GM12878 (cell line): ENCODE data around the gene SMG6. TPM values are rescaled to one million over a fixed set of nuclear protein-coding genes. Genes with fewer than 3 reads are reported as not detected.

ENCODE experiments used
- ATAC-seq: fragments of 200-7000 bp; cut with Tn5 transposase; 3 replicates; pipeline ENCODE4 v1.9.1; 2020; ENCODE audit warnings: mild to moderate bottlenecking, moderate library complexity
- BruUV-seq: library from RNA; stranded (reverse); fragments of 400-500 nt; replicated peaks from 2 replicates; lab custom pipeline; 2021; lab: Mats Ljungman, UMichigan
- CTCF ChIA-PET: fragments of 300-600 bp; sonication (Branson Sonifier 250); formaldehyde crosslinking; extraction: SDS; loops from one replicate; lab custom pipeline; 2021; ENCODE audit warnings: inconsistent platforms; lab: Yijun Ruan, JAX
- POLR2A ChIA-PET: fragments of 350-600 bp; formaldehyde crosslinking; extraction: SDS; loops from one replicate; lab custom pipeline; 2021; ENCODE audit warnings: inconsistent platforms; lab: Charles Lee
- RAD21 ChIA-PET: fragments of 300-600 bp; sonication (Branson Sonifier 250); formaldehyde crosslinking; loops from one replicate; lab custom pipeline; 2023; ENCODE audit warnings: antibody characterized with exemption; ENCODE audit not compliant: unreplicated experiment; lab: Charles Lee
- SMC1A ChIA-PET: fragments of 300-600 bp; sonication (Branson Sonifier 250); formaldehyde crosslinking; loops from one replicate; lab custom pipeline; 2023; ENCODE audit not compliant: unreplicated experiment, uncharacterized antibody; lab: Charles Lee
- DNase-seq: peaks from one replicate; pipeline ENCODE4 v3.0.0-alpha.2; 2011; ENCODE audit warnings: low read depth, low spot score
- FAIRE-seq: peaks from 3 replicates; lab custom pipeline; 2011; peaks lifted over from hg19 to GRCh38; lab: Jason Lieb, UNC
- H2AFZ ChIP-seq: 2 replicates; pipeline ENCODE4 v1.6.0; 2011; ENCODE audit warnings: low read depth, low read length, control low read depth; ENCODE audit not compliant: control insufficient read depth
- H3K27ac ChIP-seq: 2 replicates; pipeline ENCODE4 v1.5.1; 2011; ENCODE audit warnings: control low read depth; ENCODE audit not compliant: control insufficient read depth, insufficient read depth
- H3K27me3 ChIP-seq, 2 experiments: replicated peaks in 1 of 2; 2 replicates each; pipeline versions ENCODE4 v1.6.0 to v1.6.1; 2011; ENCODE audit warnings: low read length in 1 of 2; ENCODE audit not compliant: control insufficient read depth in 2 of 2, insufficient read depth in 2 of 2
- H3K36me3 ChIP-seq, 2 experiments: 2 replicates each; pipeline ENCODE4 v1.5.1; 2011; ENCODE audit warnings: low read length in 1 of 2; ENCODE audit not compliant: control insufficient read depth in 2 of 2, insufficient read depth in 2 of 2
- H3K4me1 ChIP-seq: 2 replicates; pipeline ENCODE4 v1.6.1; 2011; ENCODE audit warnings: mild to moderate bottlenecking, low read length, moderate library complexity, mixed read lengths; ENCODE audit not compliant: control insufficient read depth, insufficient read depth
- H3K4me2 ChIP-seq: 2 replicates; pipeline ENCODE4 v1.6.0; 2011; ENCODE audit warnings: control low read depth; ENCODE audit not compliant: control insufficient read depth, insufficient read depth
- H3K4me3 ChIP-seq: fragments of 200-600 bp; sonication (generic); 2 replicates; pipeline ENCODE4 v1.5.1; 2016
- H3K79me2 ChIP-seq: 2 replicates; pipeline ENCODE4 v1.6.0; 2011; ENCODE audit warnings: low read length; ENCODE audit not compliant: control insufficient read depth, insufficient read depth
- H3K9ac ChIP-seq: 2 replicates; pipeline ENCODE4 v1.8.0; 2011; ENCODE audit warnings: low read length, control low read depth, mixed read lengths; ENCODE audit not compliant: control insufficient read depth, insufficient read depth
- H3K9me3 ChIP-seq: replicated peaks from 3 replicates; pipeline ENCODE4 v1.5.1; 2011; ENCODE audit warnings: mild to moderate bottlenecking, low read length; ENCODE audit not compliant: control insufficient read depth, insufficient read depth
- H4K20me1 ChIP-seq: 2 replicates; pipeline ENCODE4 v1.6.0; 2011; ENCODE audit not compliant: control insufficient read depth, insufficient read depth
- ATF7 ChIP-seq: fragments of 450-650 bp; IDR thresholded peaks from 2 replicates; pipeline ENCODE4 v1.6.1; 2016; ENCODE audit warnings: low read depth, mild to moderate bottlenecking
- BCL11A ChIP-seq: IDR thresholded peaks from 2 replicates; pipeline ENCODE4 v1.6.1; 2011; ENCODE audit warnings: low read depth, low read length
- ESRRA ChIP-seq: IDR thresholded peaks from 2 replicates; pipeline ENCODE4 v1.6.1; 2012; ENCODE audit warnings: mild to moderate bottlenecking, low read length, improper control_type of control experiment
- IKZF2 ChIP-seq, 2 experiments: fragments of 450-650 bp; IDR thresholded peaks; 2 replicates each; pipeline ENCODE4 v1.6.1; 2017; ENCODE audit warnings: mild to moderate bottlenecking in 2 of 2, moderate library complexity in 2 of 2
- MEF2B ChIP-seq: fragments of 450-650 bp; IDR thresholded peaks from 2 replicates; pipeline ENCODE4 v1.6.1; 2018; ENCODE audit warnings: mild to moderate bottlenecking, moderate library complexity; ENCODE audit not compliant: partially characterized antibody, poor library complexity, severe bottlenecking
- MTA3 ChIP-seq: IDR thresholded peaks from 2 replicates; pipeline ENCODE4 v1.6.1; 2012; ENCODE audit warnings: low read length, inconsistent platforms, borderline replicate concordance
- NFYB ChIP-seq: IDR thresholded peaks from 2 replicates; pipeline ENCODE4 v1.6.1; 2011; ENCODE audit warnings: low read depth, mild to moderate bottlenecking, low read length, improper control_type of control experiment, moderate library complexity; ENCODE audit not compliant: insufficient read depth
- NRF1 ChIP-seq: conservative IDR thresholded peaks from 2 replicates; pipeline ENCODE4 v1.6.1; 2011; ENCODE audit warnings: mild to moderate bottlenecking, low read depth, low read length, improper control_type of control experiment
- PBX3 ChIP-seq: IDR thresholded peaks from 2 replicates; pipeline ENCODE4 v1.6.1; 2011; ENCODE audit warnings: mild to moderate bottlenecking, low read depth, low read length, moderate library complexity; ENCODE audit not compliant: insufficient replicate concordance
- PML ChIP-seq: IDR thresholded peaks from 2 replicates; pipeline ENCODE4 v1.6.1; 2012; ENCODE audit warnings: low read length, inconsistent platforms
- POLR2A ChIP-seq: IDR thresholded peaks from 2 replicates; pipeline ENCODE4 v1.6.1; 2011; ENCODE audit warnings: low read depth, mild to moderate bottlenecking, low read length
- POU2F2 ChIP-seq: IDR thresholded peaks from 3 replicates; pipeline ENCODE4 v1.6.1; 2011; ENCODE audit warnings: low read depth, mild to moderate bottlenecking, low read length, borderline replicate concordance
- SMAD5 ChIP-seq: IDR thresholded peaks from 2 replicates; pipeline ENCODE4 v1.6.1; 2016; ENCODE audit warnings: antibody characterized with exemption, low read depth
- SMARCA5 ChIP-seq: fragments of 450-650 bp; IDR thresholded peaks from 2 replicates; pipeline ENCODE4 v1.6.1; 2017; ENCODE audit warnings: mild to moderate bottlenecking
- SP1 ChIP-seq: IDR thresholded peaks from one replicate; pipeline ENCODE4 v1.6.1; 2011; ENCODE audit warnings: low read depth, low read length
- SPI1 ChIP-seq: IDR thresholded peaks from 2 replicates; pipeline ENCODE4 v1.6.1; 2011; ENCODE audit warnings: low read depth, mild to moderate bottlenecking, low read length, moderate library complexity, borderline replicate concordance; ENCODE audit not compliant: insufficient read depth
- SRF ChIP-seq, 2 experiments: IDR thresholded peaks; 2 replicates each; pipeline ENCODE4 v1.6.1; 2011; ENCODE audit warnings: low read depth in 2 of 2, low read length in 2 of 2, mild to moderate bottlenecking in 1 of 2, moderate library complexity in 1 of 2
- TCF3 ChIP-seq: IDR thresholded peaks from 2 replicates; pipeline ENCODE4 v1.6.1; 2012; ENCODE audit warnings: low read depth, mild to moderate bottlenecking, low read length, borderline replicate concordance; ENCODE audit not compliant: insufficient read depth
- WGBS: methylation state at CpG from one replicate; pipeline ENCODE4 v1.1.6; 2016; ENCODE audit warnings: low lambda C conversion rate; ENCODE audit not compliant: insufficient replicate concordance, insufficient coverage; ENCODE audit errors: missing lambda C conversion rate; 5-methylcytosine and 5-hydroxymethylcytosine counted together
- in situ Hi-C: fragments of 300-500 bp; cut with MboI; formaldehyde crosslinking; loops from 9 replicates; pipeline ENCODE4 v1.14.3; 2018; ENCODE audit warnings: mixed read lengths
- intact Hi-C: fragments of 100-400 bp; cut with micrococcal nuclease; formaldehyde crosslinking; loops from one replicate; pipeline ENCODE4 v1.14.2; 2022; ENCODE audit not compliant: unreplicated experiment
- polyA plus RNA-seq, 11 experiments: library from polyadenylated mRNA; depleted of rRNA in 4 of 11; unstranded in 6 of 11; stranded (reverse) in 5 of 11; fragments of >200 nt; fragmentation: Nextera tagmentation in 4 of 11; fragmentation: Illumina TruSeq in 1 of 11; extraction: Ambion mirVana in 4 of 11; extraction: Trizol in 1 of 11; gene quantifications; 1 replicate in 1 of 11; 2 replicates in 10 of 11; pipeline versions ENCODE4 v1.2.1 to v1.2.3, GENCODE V29; 2011 to 2016; ENCODE audit warnings: inconsistent platforms in 2 of 11, missing spikeins in 2 of 11, low read depth in 1 of 11
- total RNA-seq, 4 experiments: library from RNA; depleted of rRNA in 3 of 4; stranded (reverse); fragments of >200 nt in 3 of 4; fragmentation: Illumina TruSeq in 1 of 4; extraction: Trizol in 1 of 4; gene quantifications; 2 replicates each; pipeline versions ENCODE4 v1.2.1 to v1.2.3, GENCODE V29; 2013 to 2021
- TF ChIP-seq, protein P1 (sequence below): fragments of 450-650 bp; formaldehyde crosslinking; IDR thresholded peaks from 2 replicates; pipeline ENCODE4 v1.4.0; 2020; ENCODE audit warnings: mild to moderate bottlenecking, moderate library complexity

SMG6 gene
- total and polyA plus RNA-seq, 10 of the 15 experiments (the other 5 are each of a cell fraction or from before 2014, with no cell fraction given): 0.58 to 28.7 (median 15.7) TPM

DNA sequence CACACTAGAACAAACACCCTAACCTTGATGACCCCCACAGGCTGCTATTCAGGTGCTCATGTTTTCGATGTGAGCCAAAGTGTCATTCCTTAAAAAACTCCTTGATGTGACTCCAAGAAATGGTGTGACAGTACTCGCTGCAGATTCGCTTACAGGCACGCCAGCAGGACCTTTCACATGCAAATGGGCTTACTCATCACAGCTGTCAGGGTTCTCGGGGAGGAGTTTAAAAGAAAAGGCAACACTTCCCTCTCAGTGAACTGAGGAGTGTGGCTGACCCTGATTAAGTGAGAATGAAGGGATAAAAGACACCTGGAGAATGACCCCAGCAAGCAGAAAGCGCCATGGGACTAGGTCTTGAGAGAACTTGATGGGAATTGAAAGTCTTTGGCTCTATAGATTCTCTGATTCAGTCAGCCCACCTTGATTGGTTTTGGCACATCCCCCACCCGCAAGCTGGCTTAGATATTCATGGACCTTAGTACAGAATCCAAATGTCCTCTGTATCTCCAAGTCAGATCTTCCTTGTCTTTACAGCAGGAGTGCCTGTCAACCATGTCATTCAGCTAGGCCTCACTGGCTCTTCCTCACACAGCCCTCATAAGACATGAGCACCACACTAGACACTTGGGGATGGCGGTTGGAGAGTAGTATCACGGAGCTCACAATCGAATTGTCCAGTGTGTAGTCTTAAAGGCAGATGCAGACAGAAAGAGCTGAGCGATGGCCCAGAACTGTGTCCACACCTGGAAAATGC lies 166.1 kb downstream of the SMG6 start:
- peak overlapping the region; percentile 35 for H3K9ac ChIP-seq
- peak overlapping the region; percentile 75 for H3K4me2 ChIP-seq
- peak overlapping the region; percentile 87 for H3K27ac ChIP-seq
- no peak overlapping the region; the same call in 1 of the 2 replicates for H3K4me3 ChIP-seq
- BruUV-seq: TSS peak; percentile 96
- H4K20me1 ChIP-seq: no peaks in the 10 kb centered on the region
- in situ Hi-C loops (no loop called here), intact Hi-C loops (loop anchor here (1.0 kb wide), 1 partner anchor 48 kb away; no protein-coding TSS in a partner anchor)
- DNase-seq (peak; percentile 51), ATAC-seq (peak; percentile 86), FAIRE-seq (peak; percentile 83)
- peaks cover 0 to 2% of the 10 kb centered on the region in 2 experiments; a peak in 2 of 4 replicates for H3K36me3 ChIP-seq
- H3K79me2 ChIP-seq: peaks cover 2% of the 10 kb centered on the region
- ChIA-PET SMC1A (interaction anchor here (0.6 to 8.3 kb wide), 25 partner anchors 9 to 421 kb away, joined by 3 to 78 read pairs (median 5); partner anchors contain the start of gene HIC1), POLR2A (interaction anchor here (1.1 to 5.6 kb wide), 8 partner anchors 14 to 100 kb away, joined by 3 to 67 read pairs (median 4); no protein-coding TSS in a partner anchor), RAD21 (interaction anchor here (1.0 to 5.9 kb wide), 17 partner anchors 14 to 197 kb away, joined by 3 to 71 read pairs (median 5); partner anchors contain the start of gene HIC1), CTCF (interaction anchor here (0.7 to 7.4 kb wide), 17 partner anchors 9 to 228 kb away, joined by 3 to 65 read pairs (median 4); partner anchors contain the start of gene HIC1)
- WGBS: 46% methylated on average over 11 of the region's 11 CpGs
- peaks cover 41% of the 10 kb centered on the region for H3K4me1 ChIP-seq
- H3K27me3 ChIP-seq: no peaks in the 10 kb centered on the region
- no peaks in the 10 kb centered on the region for H3K9me3 ChIP-seq
- H2AFZ ChIP-seq: 0 out of 2 replicates have a peak overlapping the region, but pooled peaks have one; percentile 1
- TF ChIP-seq MEF2B (no peak), PML (no peak), SRF (IDR thresholded peaks at IDR 0.05; ENCODE audit: low read depth in 2 of 2, low read length in 2 of 2) (no peak), PBX3 (peak; percentile 65), IKZF2 (IDR thresholded peaks at IDR 0.05) (peak in 1 of 2 experiments; percentile 41; a peak in 1 of 4 replicates), SP1 (peak; percentile 16), NFYB (no peak), NRF1 (no peak), TCF3 (peak; percentile 75; the same call in 1 of the 2 replicates), MTA3 (no peak), BCL11A (0 out of 2 replicates have a peak, but pooled peaks have one; percentile 4), SMARCA5 (peak; percentile 47; the same call in 1 of the 2 replicates), SMAD5 (no peak), POU2F2 (peak; percentile 99), POLR2A (peak; percentile 23; the same call in 1 of the 2 replicates), ESRRA (no peak), ATF7 (0 out of 2 replicates have a peak, but pooled peaks have one; percentile 11), SPI1 (peak; percentile 67)
- TF ChIP-seq, protein P1, sequence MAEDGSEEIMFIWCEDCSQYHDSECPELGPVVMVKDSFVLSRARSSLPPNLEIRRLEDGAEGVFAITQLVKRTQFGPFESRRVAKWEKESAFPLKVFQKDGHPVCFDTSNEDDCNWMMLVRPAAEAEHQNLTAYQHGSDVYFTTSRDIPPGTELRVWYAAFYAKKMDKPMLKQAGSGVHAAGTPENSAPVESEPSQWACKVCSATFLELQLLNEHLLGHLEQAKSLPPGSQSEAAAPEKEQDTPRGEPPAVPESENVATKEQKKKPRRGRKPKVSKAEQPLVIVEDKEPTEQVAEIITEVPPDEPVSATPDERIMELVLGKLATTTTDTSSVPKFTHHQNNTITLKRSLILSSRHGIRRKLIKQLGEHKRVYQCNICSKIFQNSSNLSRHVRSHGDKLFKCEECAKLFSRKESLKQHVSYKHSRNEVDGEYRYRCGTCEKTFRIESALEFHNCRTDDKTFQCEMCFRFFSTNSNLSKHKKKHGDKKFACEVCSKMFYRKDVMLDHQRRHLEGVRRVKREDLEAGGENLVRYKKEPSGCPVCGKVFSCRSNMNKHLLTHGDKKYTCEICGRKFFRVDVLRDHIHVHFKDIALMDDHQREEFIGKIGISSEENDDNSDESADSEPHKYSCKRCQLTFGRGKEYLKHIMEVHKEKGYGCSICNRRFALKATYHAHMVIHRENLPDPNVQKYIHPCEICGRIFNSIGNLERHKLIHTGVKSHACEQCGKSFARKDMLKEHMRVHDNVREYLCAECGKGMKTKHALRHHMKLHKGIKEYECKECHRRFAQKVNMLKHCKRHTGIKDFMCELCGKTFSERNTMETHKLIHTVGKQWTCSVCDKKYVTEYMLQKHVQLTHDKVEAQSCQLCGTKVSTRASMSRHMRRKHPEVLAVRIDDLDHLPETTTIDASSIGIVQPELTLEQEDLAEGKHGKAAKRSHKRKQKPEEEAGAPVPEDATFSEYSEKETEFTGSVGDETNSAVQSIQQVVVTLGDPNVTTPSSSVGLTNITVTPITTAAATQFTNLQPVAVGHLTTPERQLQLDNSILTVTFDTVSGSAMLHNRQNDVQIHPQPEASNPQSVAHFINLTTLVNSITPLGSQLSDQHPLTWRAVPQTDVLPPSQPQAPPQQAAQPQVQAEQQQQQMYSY: no peak
